Occipital lobe (tissue), 2 donors: ENCODE measurements around the gene NLRP6. TPM values are rescaled to one million over a fixed set of nuclear protein-coding genes. Genes with fewer than 3 reads are reported as not detected.
"Not testable (repeated sequence)": the region's sequence is repeated elsewhere in the genome, so short reads cannot be mapped to it uniquely, and the experiment has no call there.

Experiments used
- DNase-seq: peaks from one replicate; lab custom pipeline; 2025; lab: John Stamatoyannopoulos, UW
- total RNA-seq: library from RNA; depleted of rRNA; stranded (reverse); fragments of >200 nt; gene quantifications from one replicate; pipeline ENCODE4 v1.2.3, GENCODE V29; 2014

NLRP6 gene
- total RNA-seq, 1 donor from 2014 or later, result not detected

GRCh38 chr11:319121-319887 is 41.1 kb downstream of the NLRP6 start:
- DNase-seq, result not testable (repeated sequence)

- not testable (repeated sequence) for DNase-seq
Measured at GRCh38 chr11:319888-320273, 41.7 kb downstream of the NLRP6 start.

GRCh38 chr11:324156-324555 is 45.9 kb downstream of the NLRP6 start:
- no peak for DNase-seq

- not testable (repeated sequence) for DNase-seq
Measured at GRCh38 chr11:324593-325517, 46.6 kb downstream of the NLRP6 start.

- no peak for DNase-seq
Measured at GRCh38 chr11:325796-326591, 47.8 kb downstream of the NLRP6 start.

- no peak for DNase-seq
Measured at GRCh38 chr11:326592-326841, 48.3 kb downstream of the NLRP6 start.

- no peak for DNase-seq
Measured at GRCh38 chr11:326842-327580, 48.8 kb downstream of the NLRP6 start.

GRCh38 chr11:327581-327923 is 49.3 kb downstream of the NLRP6 start:
- no peak for DNase-seq

GRCh38 chr11:328012-328411 is 49.8 kb downstream of the NLRP6 start:
- no peak for DNase-seq

GRCh38 chr11:328516-329100 is 50.4 kb downstream of the NLRP6 start:
- DNase-seq, result not testable (repeated sequence)

GRCh38 chr11:329886-330253 is 51.7 kb downstream of the NLRP6 start:
- no peak for DNase-seq

- no peak for DNase-seq
Measured at GRCh38 chr11:330307-330693, 52.1 kb downstream of the NLRP6 start.

- DNase-seq, result no peak
Measured at GRCh38 chr11:330694-331357, 52.6 kb downstream of the NLRP6 start.

GRCh38 chr11:331358-332060 is 53.3 kb downstream of the NLRP6 start:
- no peak for DNase-seq

GRCh38 chr11:332651-333480 is 54.7 kb downstream of the NLRP6 start:
- DNase-seq, result no peak

- not testable (repeated sequence) for DNase-seq
Measured at GRCh38 chr11:333616-334263, 55.5 kb downstream of the NLRP6 start.

- no peak for DNase-seq
Measured at GRCh38 chr11:334264-334994, 56.2 kb downstream of the NLRP6 start.
